Parathyroid adenoma (tissue), 2 donors: ENCODE measurements around the gene SCAMP5.
A peak's percentile ranks its signal among the peaks of the same experiment; 100 is the strongest.

Experiments used
- H2AFZ ChIP-seq: fragments of 300-600 bp; sonication (generic); one replicate; pipeline ENCODE4 v1.7.0; 2017; ENCODE audit warnings: antibody characterized with exemption, mild to moderate bottlenecking
- H3K27ac ChIP-seq: fragments of 300-600 bp; sonication (generic); one replicate; pipeline ENCODE4 v1.7.0; 2017
- H3K27me3 ChIP-seq: fragments of 300-600 bp; sonication (generic); one replicate; pipeline ENCODE4 v1.7.0; 2017; ENCODE audit warnings: low read length; ENCODE audit not compliant: control insufficient read depth, insufficient read depth
- H3K36me3 ChIP-seq: fragments of 300-600 bp; sonication (generic); one replicate; pipeline ENCODE4 v1.7.0; 2017; ENCODE audit warnings: low read length; ENCODE audit not compliant: control insufficient read depth, insufficient read depth
- H3K4me1 ChIP-seq: fragments of 300-600 bp; sonication (generic); one replicate; pipeline ENCODE4 v1.7.0; 2017; ENCODE audit warnings: control low read depth
- H3K4me2 ChIP-seq: fragments of 300-600 bp; sonication (generic); one replicate; pipeline ENCODE4 v1.7.0; 2017; ENCODE audit warnings: low read length
- H3K4me3 ChIP-seq: fragments of 300-600 bp; sonication (generic); one replicate; pipeline ENCODE4 v1.7.0; 2017; ENCODE audit warnings: low read depth, low read length
- H3K79me2 ChIP-seq: fragments of 300-600 bp; sonication (generic); one replicate; pipeline ENCODE4 v1.7.0; 2017; ENCODE audit warnings: control low read depth
- H3K9ac ChIP-seq: fragments of 300-600 bp; sonication (generic); one replicate; pipeline ENCODE4 v1.7.0; 2017; ENCODE audit warnings: mild to moderate bottlenecking
- H3K9me3 ChIP-seq: fragments of 300-600 bp; sonication (generic); one replicate; pipeline ENCODE4 v1.7.0; 2017; ENCODE audit warnings: low read length; ENCODE audit not compliant: control insufficient read depth
- TF ChIP-seq, protein P1 (sequence below): fragments of 300-600 bp; sonication (generic); IDR thresholded peaks from one replicate; pipeline ENCODE4 v1.7.0; 2017; ENCODE audit warnings: antibody characterized with exemption, mild to moderate bottlenecking
- donor health status: primary hyperparathyroidism.

The SCAMP5 gene

DNA sequence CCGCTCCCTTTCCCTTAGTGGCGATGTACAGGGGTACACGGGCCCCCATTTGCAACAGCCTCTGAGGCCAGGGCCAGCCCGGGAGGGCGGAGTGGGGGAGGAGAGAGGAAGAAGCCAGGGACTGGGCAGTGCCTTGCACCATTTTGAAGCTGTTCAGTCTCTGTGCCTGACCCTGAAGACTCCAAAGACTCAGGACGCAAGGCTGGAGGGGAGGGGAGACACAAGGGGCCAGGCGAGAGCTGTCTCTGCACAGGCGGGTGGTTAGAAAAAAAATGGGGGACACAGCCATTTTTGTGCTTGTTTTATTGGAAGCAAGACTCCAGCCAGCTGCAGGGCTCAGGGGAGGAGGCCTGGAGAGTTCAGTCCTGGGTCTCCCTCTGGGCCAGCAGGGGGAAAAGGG lies 40.3 kb upstream of the SCAMP5 start:
- no peak overlapping the region for H3K27ac ChIP-seq
- no peak overlapping the region for H2AFZ ChIP-seq
- no peaks in the 10 kb centered on the region for H3K79me2 ChIP-seq
- H3K9me3 ChIP-seq, result no peaks in the 10 kb centered on the region
- no peaks in the 10 kb centered on the region for H3K36me3 ChIP-seq
- H3K4me1 ChIP-seq, result peaks cover 5% of the 10 kb centered on the region
- peak overlapping the region; percentile 86 for H3K4me2 ChIP-seq
- no peak overlapping the region for H3K9ac ChIP-seq
- H3K4me3 ChIP-seq, result peak overlapping the region; percentile 70
- H3K27me3 ChIP-seq, result no peaks in the 10 kb centered on the region
- TF ChIP-seq, protein P1, sequence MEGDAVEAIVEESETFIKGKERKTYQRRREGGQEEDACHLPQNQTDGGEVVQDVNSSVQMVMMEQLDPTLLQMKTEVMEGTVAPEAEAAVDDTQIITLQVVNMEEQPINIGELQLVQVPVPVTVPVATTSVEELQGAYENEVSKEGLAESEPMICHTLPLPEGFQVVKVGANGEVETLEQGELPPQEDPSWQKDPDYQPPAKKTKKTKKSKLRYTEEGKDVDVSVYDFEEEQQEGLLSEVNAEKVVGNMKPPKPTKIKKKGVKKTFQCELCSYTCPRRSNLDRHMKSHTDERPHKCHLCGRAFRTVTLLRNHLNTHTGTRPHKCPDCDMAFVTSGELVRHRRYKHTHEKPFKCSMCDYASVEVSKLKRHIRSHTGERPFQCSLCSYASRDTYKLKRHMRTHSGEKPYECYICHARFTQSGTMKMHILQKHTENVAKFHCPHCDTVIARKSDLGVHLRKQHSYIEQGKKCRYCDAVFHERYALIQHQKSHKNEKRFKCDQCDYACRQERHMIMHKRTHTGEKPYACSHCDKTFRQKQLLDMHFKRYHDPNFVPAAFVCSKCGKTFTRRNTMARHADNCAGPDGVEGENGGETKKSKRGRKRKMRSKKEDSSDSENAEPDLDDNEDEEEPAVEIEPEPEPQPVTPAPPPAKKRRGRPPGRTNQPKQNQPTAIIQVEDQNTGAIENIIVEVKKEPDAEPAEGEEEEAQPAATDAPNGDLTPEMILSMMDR, result no peak

DNA sequence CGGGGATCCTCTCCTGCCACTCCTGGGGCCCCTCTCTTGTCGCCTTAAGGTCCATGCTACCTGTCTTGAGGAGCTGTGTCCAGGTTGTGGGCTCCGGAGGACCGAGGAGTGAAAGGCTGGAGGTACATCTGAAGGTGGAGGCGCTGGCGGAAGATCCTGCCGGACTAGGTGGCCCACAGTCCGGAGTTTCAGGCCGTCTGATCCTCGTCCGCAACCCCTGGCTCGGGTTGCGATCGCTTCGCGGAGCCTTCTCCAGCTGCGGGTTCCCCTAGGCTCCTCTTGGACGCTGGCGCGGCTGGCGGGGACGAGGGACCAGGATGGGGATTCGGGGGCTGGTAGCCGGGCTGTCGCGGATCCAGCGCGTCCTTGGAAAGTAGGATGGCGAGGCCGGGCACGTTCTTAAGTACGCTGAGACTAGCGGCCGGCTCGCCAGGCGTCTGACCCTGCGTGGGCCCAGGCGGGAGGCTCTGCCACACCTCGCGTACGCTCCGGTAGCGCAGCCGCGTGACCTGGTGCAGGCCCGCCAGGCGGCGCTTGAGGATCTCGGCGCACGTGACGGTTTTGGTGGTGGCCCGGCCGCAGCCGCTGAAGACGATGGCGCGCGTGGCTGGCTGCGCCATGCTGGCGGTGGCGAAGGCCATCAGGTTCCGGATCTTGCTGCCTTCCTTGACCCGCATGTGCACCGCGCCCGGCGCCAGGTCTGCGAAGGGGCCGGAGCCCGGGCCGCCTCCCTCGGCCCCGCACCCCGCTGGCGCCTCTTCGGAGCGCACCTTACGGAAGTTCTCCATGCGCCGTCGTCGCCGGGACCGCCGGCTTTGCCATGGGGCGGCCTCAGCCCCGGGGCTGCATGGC lies 39.3 kb upstream of the SCAMP5 start:
- TF ChIP-seq, protein P1, result peak; percentile 53
- Histone ChIP-seq H3K9ac (no peak overlapping the region), H3K4me1 (peaks cover 2% of the 10 kb centered on the region), H2AFZ (peak overlapping the region; percentile 84), H3K4me2 (peak overlapping the region; percentile 86), H3K79me2 (no peaks in the 10 kb centered on the region), H3K27me3 (no peaks in the 10 kb centered on the region), H3K27ac (peak overlapping the region; percentile 96), H3K36me3 (no peaks in the 10 kb centered on the region), H3K9me3 (no peaks in the 10 kb centered on the region), H3K4me3 (peak overlapping the region; percentile 70)

DNA sequence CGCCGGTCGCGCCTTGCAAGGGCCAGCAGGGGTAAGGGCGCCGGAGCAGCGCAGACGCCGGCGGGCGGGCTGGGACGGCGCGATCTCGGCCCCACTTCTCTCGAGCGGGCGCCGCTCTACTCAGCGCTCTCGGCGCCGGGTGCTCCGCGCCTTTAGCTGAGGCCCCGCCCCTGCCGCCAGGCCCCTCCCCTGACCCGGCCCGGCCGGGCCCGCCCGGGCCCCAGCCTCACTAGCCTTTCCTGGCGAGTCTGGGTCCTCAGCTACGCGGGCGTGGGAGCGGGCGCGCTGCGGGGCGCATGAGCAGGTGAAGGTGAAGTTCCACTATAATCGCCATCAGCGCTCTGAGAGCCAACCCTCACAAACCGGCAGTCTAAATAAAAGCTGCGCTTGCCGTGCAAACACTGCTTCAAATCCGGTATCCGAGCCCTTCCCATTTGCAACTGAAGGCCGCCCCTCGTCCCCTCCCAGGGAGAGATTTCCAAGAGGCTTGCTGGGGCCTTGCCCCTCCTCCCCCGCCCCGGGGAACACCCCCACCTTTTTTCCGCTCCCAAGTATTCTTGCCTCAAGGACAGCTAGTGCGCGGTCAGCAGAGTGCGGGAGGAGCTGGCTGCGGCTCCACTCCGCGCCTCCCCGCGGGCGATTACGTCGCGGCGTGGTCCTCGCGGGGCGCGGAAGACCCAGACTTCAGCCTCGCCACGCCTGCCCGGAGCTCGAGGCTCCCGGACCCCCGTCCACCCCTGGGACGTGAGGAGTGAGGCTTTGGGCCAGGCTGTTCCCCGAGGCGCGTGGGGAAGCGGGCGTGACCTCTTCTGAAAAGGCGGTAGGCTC lies 38.5 kb upstream of the SCAMP5 start, which contains the start of gene RPP25:
TSS of gene RPP25 (minus strand) at position 125 of the 828 bp plus-strand sequence. CDS start 189 bp downstream, outside the sequence.
- H3K4me2 ChIP-seq, result peak within 1 kb of the TSS; percentile 86
- H2AFZ ChIP-seq, result peak within 1 kb of the TSS; percentile 84
- H3K9ac ChIP-seq, result peak within 1 kb of the TSS; percentile 46
- H3K4me3 ChIP-seq, result peak within 1 kb of the TSS; percentile 70
- H3K79me2 ChIP-seq, result no peaks in the 10 kb centered on the region
- H3K9me3 ChIP-seq, result no peaks in the 10 kb centered on the region
- H3K27ac ChIP-seq, result peak within 1 kb of the TSS; percentile 96
- H3K36me3 ChIP-seq, result no peaks in the 10 kb centered on the region
- H3K27me3 ChIP-seq, result no peaks in the 10 kb centered on the region
- TF ChIP-seq, protein P1, result no peak
- H3K4me1 ChIP-seq, result peaks cover 2% of the 10 kb centered on the region

DNA sequence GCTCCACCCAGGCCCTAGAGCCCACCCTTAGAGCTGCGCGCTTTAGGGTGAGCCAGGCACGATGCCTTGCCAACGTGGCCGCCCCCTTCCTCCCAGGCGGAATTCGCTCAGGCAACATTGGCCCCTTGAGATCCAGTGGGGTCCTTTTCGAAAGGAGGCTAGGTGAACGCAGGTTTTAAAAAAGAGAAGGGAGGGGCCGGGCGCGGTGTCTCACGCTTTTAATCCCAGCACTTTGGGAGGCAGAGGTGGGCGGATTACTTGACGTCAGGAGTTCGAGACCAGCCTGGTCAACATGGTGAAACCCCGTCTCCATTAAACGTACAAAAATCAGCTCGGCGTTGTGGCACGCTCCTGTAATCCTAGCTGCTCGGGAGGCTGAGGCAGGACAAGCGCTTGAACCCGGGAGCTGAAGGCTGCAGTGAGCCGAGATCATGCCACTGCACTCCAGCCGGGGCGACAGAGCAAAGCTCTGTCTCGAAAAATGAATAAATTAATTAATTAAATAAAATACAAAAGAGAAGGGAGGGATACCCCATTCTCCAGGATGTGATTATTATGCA lies 37.8 kb upstream of the SCAMP5 start:
- H3K27ac ChIP-seq, result peak overlapping the region; percentile 96
- peak overlapping the region; percentile 84 for H2AFZ ChIP-seq
- H3K9ac ChIP-seq, result peak overlapping the region; percentile 46
- H3K4me3 ChIP-seq, result peak overlapping the region; percentile 70
- H3K79me2 ChIP-seq, result no peaks in the 10 kb centered on the region
- H3K27me3 ChIP-seq, result no peaks in the 10 kb centered on the region
- H3K9me3 ChIP-seq, result no peaks in the 10 kb centered on the region
- TF ChIP-seq, protein P1, result no peak
- peak overlapping the region; percentile 86 for H3K4me2 ChIP-seq
- no peaks in the 10 kb centered on the region for H3K36me3 ChIP-seq
- H3K4me1 ChIP-seq, result peaks cover 2% of the 10 kb centered on the region
